Omental fat pad (tissue), 4 donors: ENCODE measurements around the gene PAQR9. TPM values are rescaled to one million over a fixed set of nuclear protein-coding genes. Genes with fewer than 3 reads are reported as not detected.

Experiments used
- ATAC-seq: fragments of 150-250 bp; one replicate; pipeline ENCODE4 v1.9.1; 2016; ENCODE audit warnings: mild to moderate bottlenecking, moderate library complexity; ENCODE audit not compliant: low FRiP score
- DNase-seq: peaks from one replicate; pipeline ENCODE4 v3.0.0-alpha.2; 2019; ENCODE audit warnings: low spot score
- CTCF ChIP-seq, 3 donors: fragments of 450-650 bp; IDR thresholded peaks; one replicate each; pipeline ENCODE4 v1.5.1; 2016 to 2017; ENCODE audit warnings: antibody characterized with exemption in 3 of 3, mild to moderate bottlenecking in 3 of 3, moderate library complexity in 2 of 3
- total RNA-seq, 4 donors: library from RNA; depleted of rRNA; stranded (reverse); fragments of >200 nt; gene quantifications; one replicate each; pipeline ENCODE4 v1.1.0, GENCODE V29; 2016

Gene PAQR9
- total RNA-seq, 4 donors from 2014 or later, result 0.93 to 1.8 TPM; not detected in 2

- ATAC-seq (no peak), DNase-seq (no peak)
- no peak for TF ChIP-seq CTCF (IDR thresholded peaks at IDR 0.05)
Observed at GRCh38 chr3:142952272-142953193, 10.9 kb downstream of the PAQR9 start.

GRCh38 chr3:142951794-142952193 is 11.7 kb downstream of the PAQR9 start:
- ATAC-seq (no peak), DNase-seq (no peak)
- no peak for TF ChIP-seq CTCF (IDR thresholded peaks at IDR 0.05)

GRCh38 chr3:142950972-142951371 is 12.5 kb downstream of the PAQR9 start:
- no peak for ATAC-seq
- no peak for DNase-seq
- no peak for TF ChIP-seq CTCF (IDR thresholded peaks at IDR 0.05)

- no peak for ATAC-seq
- no peak for DNase-seq
- no peak for TF ChIP-seq CTCF (IDR thresholded peaks at IDR 0.05)
Observed at GRCh38 chr3:142947799-142948575, 15.5 kb downstream of the PAQR9 start.

- no peak for ATAC-seq
- no peak for TF ChIP-seq CTCF (IDR thresholded peaks at IDR 0.05)
Observed at GRCh38 chr3:142947352-142947751, 16.1 kb downstream of the PAQR9 start.

GRCh38 chr3:142946861-142947260 is 16.6 kb downstream of the PAQR9 start:
- no peak for TF ChIP-seq CTCF (IDR thresholded peaks at IDR 0.05)
- DNase-seq (no peak), ATAC-seq (no peak)

More at GRCh38 chr3:142947352-142947751, 16.1 kb downstream of the PAQR9 start:
- no peak for DNase-seq
